Astrocyte (in vitro differentiated cells and primary cell): ENCODE data around the gene PLEKHA7. TPM values are rescaled to one million over a fixed set of nuclear protein-coding genes. Genes with fewer than 3 reads are reported as not detected.

Experiments
- DNase-seq: peaks from one replicate; pipeline ENCODE4 v3.0.0-alpha.2; 2010; ENCODE audit warnings: low read depth
- FAIRE-seq: peaks from 2 replicates; lab custom pipeline; 2011; peaks lifted over from hg19 to GRCh38; lab: Jason Lieb, UNC
- H2AFZ ChIP-seq: 2 replicates; pipeline ENCODE4 v1.6.0; 2012; ENCODE audit warnings: low read depth, low read length, inconsistent platforms
- H3K27ac ChIP-seq: 2 replicates; pipeline ENCODE4 v1.5.1; 2011; ENCODE audit warnings: low read depth, low read length, inconsistent platforms
- H3K27me3 ChIP-seq: 2 replicates; pipeline ENCODE4 v1.6.0; 2011; ENCODE audit warnings: low read length, inconsistent platforms; ENCODE audit not compliant: insufficient read depth
- H3K36me3 ChIP-seq: 2 replicates; pipeline ENCODE4 v1.5.1; 2011; ENCODE audit warnings: low read length, inconsistent platforms; ENCODE audit not compliant: insufficient read depth
- H3K4me1 ChIP-seq: 2 replicates; pipeline ENCODE4 v1.5.1; 2011; ENCODE audit warnings: low read length, inconsistent platforms; ENCODE audit not compliant: insufficient read depth
- H3K4me2 ChIP-seq: 2 replicates; pipeline ENCODE4 v1.6.0; 2012; ENCODE audit warnings: low read length, inconsistent platforms
- H3K4me3 ChIP-seq: 2 replicates; pipeline ENCODE4 v1.5.1; 2011; ENCODE audit warnings: low read depth, mild to moderate bottlenecking, low read length, inconsistent platforms; ENCODE audit not compliant: insufficient read depth
- H3K79me2 ChIP-seq: 2 replicates; pipeline ENCODE4 v1.6.0; 2012; ENCODE audit warnings: mild to moderate bottlenecking, low read length, inconsistent platforms; ENCODE audit not compliant: insufficient read depth
- H3K9ac ChIP-seq: 2 replicates; pipeline ENCODE4 v1.6.0; 2012; ENCODE audit warnings: mild to moderate bottlenecking, low read length, inconsistent platforms
- H3K9me3 ChIP-seq: 2 replicates; pipeline ENCODE4 v1.5.1; 2012; ENCODE audit warnings: low read depth, mild to moderate bottlenecking, low read length, inconsistent platforms; ENCODE audit not compliant: insufficient read depth
- H4K20me1 ChIP-seq: 2 replicates; pipeline ENCODE4 v1.6.0; 2012; ENCODE audit warnings: low read length, inconsistent platforms; ENCODE audit not compliant: insufficient read depth
- H3K27ac Mint-ChIP-seq: one replicate; pipeline ENCODE4 v1.8.0; 2021; ENCODE audit warnings: mild to moderate bottlenecking, mixed read lengths; ENCODE audit not compliant: unreplicated experiment
- H3K27me3 Mint-ChIP-seq: one replicate; pipeline ENCODE4 v1.8.0; 2021; ENCODE audit warnings: low read depth, mixed read lengths; ENCODE audit not compliant: unreplicated experiment
- H3K36me3 Mint-ChIP-seq: one replicate; pipeline ENCODE4 v1.8.0; 2021; ENCODE audit warnings: low read depth, mixed read lengths; ENCODE audit not compliant: unreplicated experiment
- H3K4me1 Mint-ChIP-seq: one replicate; pipeline ENCODE4 v1.8.0; 2021; ENCODE audit warnings: low read depth, mixed read lengths; ENCODE audit not compliant: unreplicated experiment
- H3K4me3 Mint-ChIP-seq: one replicate; pipeline ENCODE4 v1.8.0; 2021; ENCODE audit warnings: mild to moderate bottlenecking, moderate library complexity, mixed read lengths; ENCODE audit not compliant: unreplicated experiment
- H3K9me3 Mint-ChIP-seq: one replicate; pipeline ENCODE4 v1.8.0; 2021; ENCODE audit warnings: mild to moderate bottlenecking, mixed read lengths; ENCODE audit not compliant: unreplicated experiment
- CTCF ChIP-seq: IDR thresholded peaks from 2 replicates; pipeline ENCODE4 v1.5.1; 2011; ENCODE audit warnings: low read depth, mild to moderate bottlenecking, inconsistent platforms, low read length, moderate library complexity; ENCODE audit not compliant: insufficient read depth
- EZH2 ChIP-seq: IDR thresholded peaks from 2 replicates; pipeline ENCODE4 v1.6.1; 2012; ENCODE audit warnings: mild to moderate bottlenecking, low read length, inconsistent platforms; ENCODE audit not compliant: insufficient read depth
- total RNA-seq: library from RNA; stranded (reverse); gene quantifications from 2 replicates; pipeline ENCODE4 v1.2.1, GENCODE V29; 2021

PLEKHA7 gene
- total RNA-seq, 1 donor from 2014 or later: 5.7 TPM

GRCh38 chr11:16841984-16842383, 172.2 kb downstream of the PLEKHA7 start:
- Mint-ChIP-seq H3K27ac (no peak overlapping the region), H3K36me3 (peaks cover 31% of the 10 kb centered on the region), H3K9me3 (no peaks in the 10 kb centered on the region), H3K27me3 (peaks cover 1% of the 10 kb centered on the region), H3K4me1 (no peaks in the 10 kb centered on the region), H3K4me3 (no peak overlapping the region)
- Histone ChIP-seq H3K4me3 (no peak overlapping the region), H2AFZ (no peak overlapping the region), H3K27me3 (no peaks in the 10 kb centered on the region), H3K9ac (no peak overlapping the region), H3K9me3 (no peaks in the 10 kb centered on the region), H3K4me2 (no peak overlapping the region), H3K4me1 (no peaks in the 10 kb centered on the region), H3K79me2 (no peaks in the 10 kb centered on the region), H3K27ac (no peak overlapping the region), H4K20me1 (no peaks in the 10 kb centered on the region), H3K36me3 (no peaks in the 10 kb centered on the region)
- TF ChIP-seq CTCF (no peak), EZH2 (no peak)
- DNase-seq (no peak), FAIRE-seq (no peak)

- no peak overlapping the region for H2AFZ ChIP-seq
- H3K4me3 ChIP-seq: no peak overlapping the region
- H3K27ac Mint-ChIP-seq: no peak overlapping the region
- no peak overlapping the region for H3K4me3 Mint-ChIP-seq
- no peaks in the 10 kb centered on the region for H3K4me1 ChIP-seq
- peaks cover 27% of the 10 kb centered on the region for H3K36me3 Mint-ChIP-seq
- TF ChIP-seq CTCF: no peak
- H3K79me2 ChIP-seq: no peaks in the 10 kb centered on the region
- no peak overlapping the region for H3K27ac ChIP-seq
- peaks cover 1% of the 10 kb centered on the region for H3K27me3 Mint-ChIP-seq
- H3K4me2 ChIP-seq: no peak overlapping the region
- H3K9ac ChIP-seq: no peak overlapping the region
- DNase-seq: no peak
- no peaks in the 10 kb centered on the region for H3K36me3 ChIP-seq
- H3K9me3 ChIP-seq: no peaks in the 10 kb centered on the region
- H3K9me3 Mint-ChIP-seq: no peaks in the 10 kb centered on the region
- H3K4me1 Mint-ChIP-seq: no peaks in the 10 kb centered on the region
- no peaks in the 10 kb centered on the region for H4K20me1 ChIP-seq
- no peak for FAIRE-seq
- no peaks in the 10 kb centered on the region for H3K27me3 ChIP-seq
These were observed 172.7 kb downstream of the PLEKHA7 start for GRCh38 chr11:16841481-16841880.

GRCh38 chr11:16840951-16841350, 173.3 kb downstream of the PLEKHA7 start:
- TF ChIP-seq CTCF (no peak), EZH2 (no peak)
- Histone ChIP-seq H2AFZ (no peak overlapping the region), H3K4me2 (no peak overlapping the region), H3K27ac (no peak overlapping the region), H3K36me3 (no peaks in the 10 kb centered on the region), H3K4me3 (no peak overlapping the region), H3K9ac (no peak overlapping the region), H4K20me1 (no peaks in the 10 kb centered on the region), H3K27me3 (no peaks in the 10 kb centered on the region), H3K79me2 (no peaks in the 10 kb centered on the region), H3K9me3 (no peaks in the 10 kb centered on the region), H3K4me1 (no peaks in the 10 kb centered on the region)
- DNase-seq (no peak), FAIRE-seq (no peak)
- Mint-ChIP-seq H3K27me3 (peaks cover 1% of the 10 kb centered on the region), H3K4me3 (no peak overlapping the region), H3K36me3 (peaks cover 31% of the 10 kb centered on the region), H3K4me1 (no peaks in the 10 kb centered on the region), H3K9me3 (no peaks in the 10 kb centered on the region), H3K27ac (no peak overlapping the region)
